HepG2 (cell line): ENCODE results near the gene THOC7. TPM values are rescaled to one million over a fixed set of nuclear protein-coding genes. Genes with fewer than 3 reads are reported as not detected.

Source experiments
- ATAC-seq: fragments of 200-7000 bp; cut with Tn5 transposase; 3 replicates; pipeline ENCODE4 v1.9.1; 2020; ENCODE audit warnings: mild to moderate bottlenecking, moderate library complexity
- BruUV-seq: library from RNA; stranded (reverse); fragments of 400-500 nt; replicated peaks from 2 replicates; lab custom pipeline; 2021; lab: Mats Ljungman, UMichigan
- CTCF ChIA-PET: fragments of 300-600 bp; formaldehyde crosslinking; extraction: SDS; loops from one replicate; lab custom pipeline; 2021; ENCODE audit warnings: low total read pairs, inconsistent platforms, low intra/inter-chr PET ratio; lab: Yijun Ruan, JAX
- POLR2A ChIA-PET: fragments of 350-600 bp; sonication (Branson Sonifier 250); formaldehyde crosslinking; loops from one replicate; lab custom pipeline; 2020; ENCODE audit warnings: antibody characterized with exemption, inconsistent platforms; lab: Yijun Ruan, JAX
- DNase-seq: peaks from one replicate; pipeline ENCODE4 v3.0.0-alpha.2; 2015; ENCODE audit warnings: low spot score
- FAIRE-seq: peaks from 3 replicates; lab custom pipeline; 2011; peaks lifted over from hg19 to GRCh38; lab: Jason Lieb, UNC
- H2AFZ ChIP-seq: one replicate; pipeline ENCODE4 v1.6.1; 2011; ENCODE audit warnings: low read length, inconsistent platforms
- H3K27ac ChIP-seq: fragments of 300-600 bp; 3 replicates; pipeline ENCODE4 v1.8.0; 2011; ENCODE audit warnings: mixed run types, mild to moderate bottlenecking, mixed read lengths, low read length, inconsistent platforms; ENCODE audit not compliant: insufficient read depth; ENCODE audit errors: extremely low read length
- H3K27me3 ChIP-seq, 2 experiments: fragments of 200-600 bp in 1 of 2; 2 replicates in 1 of 2; 3 replicates in 1 of 2; pipeline versions ENCODE4 v1.6.0 to v1.8.0; 2011; ENCODE audit warnings: low read length in 2 of 2, mild to moderate bottlenecking in 2 of 2, moderate library complexity in 2 of 2, inconsistent platforms in 1 of 2; ENCODE audit not compliant: insufficient read depth in 2 of 2, control insufficient read depth in 1 of 2
- H3K36me3 ChIP-seq, 2 experiments: fragments of 200-600 bp in 1 of 2; replicated peaks in 1 of 2; 2 replicates in 1 of 2; 3 replicates in 1 of 2; pipeline versions ENCODE4 v1.5.1 to v1.8.0; 2011; ENCODE audit warnings: low read length in 2 of 2, inconsistent platforms in 1 of 2; ENCODE audit not compliant: insufficient read depth in 2 of 2, control insufficient read depth in 1 of 2
- H3K4me1 ChIP-seq: 2 replicates; pipeline ENCODE4 v1.5.1; 2012; ENCODE audit warnings: low read length, inconsistent platforms; ENCODE audit not compliant: insufficient read depth
- H3K4me2 ChIP-seq: 2 replicates; pipeline ENCODE4 v1.6.0; 2011; ENCODE audit warnings: low read depth, low read length, inconsistent platforms
- H3K4me3 ChIP-seq, 3 experiments: fragments of 200-600 bp in 1 of 3; sonication (generic), shearing (Covaris generic) in 1 of 3; replicated peaks in 1 of 3; 2 replicates each; pipeline ENCODE4 v1.5.1; 2011 to 2016; ENCODE audit warnings: low read length in 3 of 3, inconsistent platforms in 2 of 3, low read depth in 2 of 3, mild to moderate bottlenecking in 2 of 3, control low read depth in 1 of 3, mixed read lengths in 1 of 3; ENCODE audit not compliant: insufficient read depth in 1 of 3
- H3K79me2 ChIP-seq: one replicate; pipeline ENCODE4 v1.6.1; 2011; ENCODE audit warnings: low read length, inconsistent platforms; ENCODE audit not compliant: insufficient read depth
- H3K9ac ChIP-seq: 2 replicates; pipeline ENCODE4 v1.6.0; 2011; ENCODE audit warnings: mild to moderate bottlenecking, low read depth, low read length, inconsistent platforms; ENCODE audit not compliant: insufficient read depth
- H3K9me3 ChIP-seq: 2 replicates; pipeline ENCODE4 v1.5.1; 2012; ENCODE audit warnings: mild to moderate bottlenecking, low read length
- H4K20me1 ChIP-seq: 2 replicates; pipeline ENCODE4 v1.6.0; 2011; ENCODE audit warnings: inconsistent platforms, mild to moderate bottlenecking, low read length, moderate library complexity; ENCODE audit not compliant: insufficient read depth
- CREB1 ChIP-seq, 2 experiments: fragments of 450-650 bp in 1 of 2; IDR thresholded peaks; 2 replicates each; pipeline ENCODE4 v1.6.1; 2016 to 2017; ENCODE audit warnings: control low read depth in 1 of 2, mild to moderate bottlenecking in 1 of 2, missing compliant biosample characterization in 1 of 2, missing genetic modification characterization in 1 of 2
- ESRRA ChIP-seq: sonication (generic); formaldehyde crosslinking; IDR thresholded peaks from 2 replicates; pipeline ENCODE4 v1.5.1; 2020; ENCODE audit warnings: mild to moderate bottlenecking, low read depth, missing genetic modification reagents
- PAF1 ChIP-seq: IDR thresholded peaks from 2 replicates; pipeline ENCODE4 v1.6.1; 2016; ENCODE audit warnings: missing genetic modification reagents, missing compliant biosample characterization
- RBM39 ChIP-seq: fragments of 200-400 bp; formaldehyde crosslinking; IDR thresholded peaks from one replicate; pipeline ENCODE4 v1.6.1; 2018; ENCODE audit warnings: antibody characterized with exemption, mild to moderate bottlenecking, low read depth, low read length; ENCODE audit not compliant: poor library complexity, severe bottlenecking
- SP5 ChIP-seq: IDR thresholded peaks from 2 replicates; pipeline ENCODE4 v1.6.1; 2016; ENCODE audit warnings: low read depth, borderline replicate concordance
- ZNF138 ChIP-seq: sonication (generic); formaldehyde crosslinking; IDR thresholded peaks from 2 replicates; pipeline ENCODE4 v1.5.0; 2020; ENCODE audit warnings: mild to moderate bottlenecking, low read depth, missing genetic modification reagents
- ZNF569 ChIP-seq: sonication (generic); formaldehyde crosslinking; IDR thresholded peaks from 2 replicates; pipeline ENCODE4 v1.5.0; 2020; ENCODE audit warnings: mild to moderate bottlenecking, missing genetic modification reagents, moderate library complexity, borderline replicate concordance
- WGBS: methylation state at CpG from one replicate; pipeline ENCODE4 v1.1.6; 2017; ENCODE audit warnings: low lambda C conversion rate; 5-methylcytosine and 5-hydroxymethylcytosine counted together
- in situ Hi-C: cut with HindIII; loops from 2 replicates; pipeline ENCODE4 v1.10.0; 2017; ENCODE audit warnings: low pct_unique_long_range_greater_than_20kb; ENCODE audit not compliant: extremely low pct_ligation_motif_present
- intact Hi-C: fragments of 100-400 bp; cut with micrococcal nuclease; formaldehyde crosslinking; loops from one replicate; pipeline ENCODE4 v1.10.0; 2022; ENCODE audit not compliant: unreplicated experiment
- polyA plus RNA-seq, 8 experiments: library from polyadenylated mRNA; depleted of rRNA in 3 of 8; stranded (reverse) in 7 of 8; unstranded in 1 of 8; fragments of >200 nt; fragmentation: Illumina TruSeq in 4 of 8; extraction: Trizol in 4 of 8; gene quantifications; 2 replicates each; pipeline versions ENCODE4 v1.2.1 to v1.2.3, GENCODE V29; 2011 to 2016; ENCODE audit warnings: low read depth in 4 of 8, missing spikeins in 1 of 8, mixed read lengths in 1 of 8; ENCODE audit not compliant: insufficient read depth in 1 of 8
- total RNA-seq, 5 experiments: library from RNA; depleted of rRNA; stranded (reverse); fragments of >200 nt; fragmentation: Illumina TruSeq; extraction: Trizol; gene quantifications; 2 replicates each; pipeline ENCODE4 v1.2.3, GENCODE V29; 2016; ENCODE audit warnings: low read depth in 1 of 5
- TF ChIP-seq, protein P1 (sequence below): sonication (generic); formaldehyde crosslinking; IDR thresholded peaks from 2 replicates; pipeline ENCODE4 v1.4.0; 2020; ENCODE audit warnings: mild to moderate bottlenecking, low read depth, missing genetic modification reagents
- TF ChIP-seq, protein P2 (sequence below): sonication (generic); formaldehyde crosslinking; IDR thresholded peaks from 2 replicates; pipeline ENCODE4 v1.5.0; 2020; ENCODE audit warnings: missing genetic modification reagents

The THOC7 gene
- total and polyA plus RNA-seq, 2 of the 13 experiments (the other 11 are each of a cell fraction or from before 2014, with no cell fraction given) = 32.8 to 63.5 TPM

DNA sequence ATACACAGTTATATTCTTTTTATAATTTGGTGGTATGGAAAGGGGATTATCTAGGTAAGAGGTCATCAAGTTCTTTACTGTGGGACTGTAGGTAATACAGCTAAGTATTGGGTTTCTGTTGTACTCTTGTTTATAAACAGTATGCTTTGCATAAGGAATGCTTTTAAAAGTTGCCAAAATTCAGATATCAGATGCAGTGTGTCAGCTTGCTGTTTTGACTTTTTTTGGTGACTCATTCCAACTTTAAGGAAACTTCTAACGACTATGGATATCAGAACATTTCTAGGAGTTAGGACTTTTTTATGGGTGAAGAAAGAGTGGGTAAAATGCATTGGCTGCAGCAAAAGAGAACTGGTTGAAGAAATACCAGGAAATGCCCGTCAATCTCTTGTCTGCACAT, 45.8 kb upstream of the THOC7 start:
- in situ Hi-C loops (no loop called here), intact Hi-C loops (no loop called here)
- no peaks in the 10 kb centered on the region for H3K9me3 ChIP-seq
- no peak for FAIRE-seq
- no peak overlapping the region for H3K4me3 ChIP-seq
- CTCF ChIA-PET = no interaction called here
- no peak overlapping the region for H3K27ac ChIP-seq
- H2AFZ ChIP-seq = no peak overlapping the region
- DNase-seq = no peak
- 97% methylated on average over 2 of the region's 2 CpGs for WGBS
- H3K4me1 ChIP-seq = peaks cover 29% of the 10 kb centered on the region
- H3K9ac ChIP-seq = no peak overlapping the region
- no peak for ATAC-seq
- no TSS peak for BruUV-seq
- POLR2A ChIA-PET = no interaction called here
- H3K4me2 ChIP-seq = no peak overlapping the region
- peaks cover 16% of the 10 kb centered on the region for H3K79me2 ChIP-seq
- TF ChIP-seq SP5 (CRISPR knock-in tag) (no peak), ZNF569 (CRISPR knock-in tag) (no peak), ZNF138 (CRISPR knock-in tag) (no peak), RBM39 (no peak), ESRRA (CRISPR knock-in tag) (no peak), PAF1 (no peak), CREB1 (IDR thresholded peaks at IDR 0.05) (no peak), CREB1 (CRISPR knock-in tag; IDR thresholded peaks at IDR 0.05) (no peak)
- TF ChIP-seq, protein P1, sequence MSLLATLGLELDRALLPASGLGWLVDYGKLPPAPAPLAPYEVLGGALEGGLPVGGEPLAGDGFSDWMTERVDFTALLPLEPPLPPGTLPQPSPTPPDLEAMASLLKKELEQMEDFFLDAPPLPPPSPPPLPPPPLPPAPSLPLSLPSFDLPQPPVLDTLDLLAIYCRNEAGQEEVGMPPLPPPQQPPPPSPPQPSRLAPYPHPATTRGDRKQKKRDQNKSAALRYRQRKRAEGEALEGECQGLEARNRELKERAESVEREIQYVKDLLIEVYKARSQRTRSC (CRISPR knock-in tag) = no peak
- TF ChIP-seq, protein P2, sequence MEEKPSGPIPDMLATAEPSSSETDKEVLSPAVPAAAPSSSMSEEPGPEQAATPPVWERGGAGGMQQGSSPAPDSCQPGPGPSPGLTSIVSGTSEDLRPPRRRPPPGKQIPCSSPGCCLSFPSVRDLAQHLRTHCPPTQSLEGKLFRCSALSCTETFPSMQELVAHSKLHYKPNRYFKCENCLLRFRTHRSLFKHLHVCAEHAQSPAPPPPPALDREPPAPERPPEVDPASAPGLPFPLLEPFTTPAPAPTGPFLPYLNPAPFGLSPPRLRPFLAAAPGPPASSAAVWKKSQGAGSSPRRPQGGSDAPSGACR (CRISPR knock-in tag) = no peak
- H3K36me3 ChIP-seq = no peaks in the 10 kb centered on the region; a peak in 1 of 5 replicates
- H4K20me1 ChIP-seq = no peaks in the 10 kb centered on the region
- H3K27me3 ChIP-seq = no peaks in the 10 kb centered on the region
